GM12801 (cell line): ENCODE measurements around the gene LMNTD2.

ENCODE experiments used
- CTCF ChIP-seq: IDR thresholded peaks from one replicate; pipeline ENCODE4 v1.5.1; 2011; ENCODE audit warnings: control low read depth; ENCODE audit not compliant: insufficient read length; ENCODE audit errors: extremely low read depth

The LMNTD2 gene

GRCh38 chr11:605286-606129 is 45.0 kb upstream of the LMNTD2 start:
- no peak for TF ChIP-seq CTCF

GRCh38 chr11:603154-603553 is 42.6 kb upstream of the LMNTD2 start:
- TF ChIP-seq CTCF = no peak

- TF ChIP-seq CTCF = no peak
Observed at GRCh38 chr11:601573-602245, 41.2 kb upstream of the LMNTD2 start.

- no peak for TF ChIP-seq CTCF
Observed at GRCh38 chr11:598005-598680, 37.6 kb upstream of the LMNTD2 start.

GRCh38 chr11:597166-597725 is 36.7 kb upstream of the LMNTD2 start:
- TF ChIP-seq CTCF = no peak

- TF ChIP-seq CTCF = no peak
Observed at GRCh38 chr11:596374-596773, 35.8 kb upstream of the LMNTD2 start.

- TF ChIP-seq CTCF = no peak
Observed at GRCh38 chr11:595400-595799, 34.9 kb upstream of the LMNTD2 start.
